Adrenal gland (tissue), 12 donors: ENCODE data around the gene PGBD5. TPM values are rescaled to one million over a fixed set of nuclear protein-coding genes. Genes with fewer than 3 reads are reported as not detected.
A peak's percentile ranks its signal among the peaks of the same experiment; 100 is the strongest.

Experiments used
- DNase-seq, 7 donors: peaks; one replicate each; pipeline ENCODE4 v3.0.0-alpha.2; 2019 to 2020
- H3K27ac ChIP-seq, 5 donors: fragments of 200-600 bp; sonication (generic) in 4 of 5; 1 replicate in 3 of 5; 2 replicates in 2 of 5; pipeline versions ENCODE4 v1.5.1 to v1.8.0; 2016 to 2020; ENCODE audit warnings: mild to moderate bottlenecking in 1 of 5
- H3K27me3 ChIP-seq: fragments of 200-600 bp; 2 replicates; pipeline ENCODE4 v1.8.0; 2021
- H3K36me3 ChIP-seq, 2 donors: fragments of 200-600 bp; replicated peaks in 1 of 2; 1 replicate in 1 of 2; 2 replicates in 1 of 2; pipeline versions ENCODE4 v1.5.1 to v1.8.0; 2018 to 2022
- H3K4me1 ChIP-seq, 2 donors: fragments of 200-600 bp; replicated peaks in 1 of 2; 1 replicate in 1 of 2; 2 replicates in 1 of 2; pipeline versions ENCODE4 v1.5.1 to v1.8.0; 2018 to 2021
- H3K4me3 ChIP-seq, 4 donors: fragments of 200-600 bp; sonication (generic) in 3 of 4; one replicate each; pipeline ENCODE4 v1.5.1; 2016 to 2018
- H3K9me3 ChIP-seq, 3 donors: fragments of 200-600 bp; sonication (generic) in 1 of 3; replicated peaks in 1 of 3; 1 replicate in 2 of 3; 2 replicates in 1 of 3; pipeline versions ENCODE4 v1.5.1 to v1.8.0; 2016 to 2021
- CTCF ChIP-seq, 6 experiments: fragments of 450-650 bp in 4 of 6; fragments of 200-600 bp in 2 of 6; sonication (generic) in 1 of 6; IDR thresholded peaks; 1 replicate in 5 of 6; 2 replicates in 1 of 6; pipeline versions ENCODE4 v1.5.1 to v1.8.0; 2016 to 2021; ENCODE audit warnings: antibody characterized with exemption in 6 of 6, mild to moderate bottlenecking in 2 of 6, moderate library complexity in 1 of 6
- POLR2A ChIP-seq, 2 donors: fragments of 450-650 bp; IDR thresholded peaks; one replicate each; pipeline ENCODE4 v1.6.1; 2017; ENCODE audit warnings: antibody characterized with exemption in 2 of 2, mild to moderate bottlenecking in 2 of 2, moderate library complexity in 1 of 2
- WGBS, 4 donors: extraction: QIAGEN DNeasy Blood & Tissue Kit in 2 of 4; methylation state at CpG; one replicate each; pipeline versions ENCODE4 v1.1.5 to v1.1.7; 2013 to 2017; 5-methylcytosine and 5-hydroxymethylcytosine counted together
- intact Hi-C, 2 donors: fragments of 100-400 bp; cut with DNase I; formaldehyde crosslinking; loops; one replicate each; pipeline versions ENCODE4 v1.14.1 to v1.15.0; 2022 to 2023
- polyA plus RNA-seq, 3 donors: library from polyadenylated mRNA; stranded (reverse); fragments of 200-250 nt in 2 of 3; fragments of 350-450 nt in 1 of 3; fragmentation: Illumina TruSeq in 1 of 3; extraction: RNeasy Lipid Tissue Mini Kit (QIAGEN cat#74804) in 1 of 3; gene quantifications; one replicate each; pipeline ENCODE4 v1.2.3, GENCODE V29; 2013 to 2014
- total RNA-seq, 9 donors: library from RNA; depleted of rRNA in 4 of 9; stranded (reverse); fragments of >200 nt in 4 of 9; fragments of 120-200 nt in 1 of 9; fragmentation: NEBNext Ultra II Directional in 1 of 9; extraction: Animal tissue kit (Norgen Biotek cat#: 25700) in 1 of 9; gene quantifications; one replicate each; pipeline versions ENCODE4 v1.1.0 to v1.2.4, GENCODE V29; 2013 to 2023
- donor health status: healthy with polysubstance abuse.
- donor health status: Bipolar disorder and iron deficiency.
- donor health status: DM: yes; HTN: yes; CAD: no.
- donor health status: DM: no; HTN: no; CAD: no.
- donor health status: DM: no; HTN: no; CAD: no.
- donor health status: DM: yes; HTN: yes; CAD: no.

Gene PGBD5
- total and polyA plus RNA-seq, 12 donors: 1.5 to 27.9 (median 9.9) TPM

- Histone ChIP-seq H3K9me3 (no peaks in the 10 kb centered on the region), H3K36me3 (peaks cover 0 to 52% of the 10 kb centered on the region in 2 donors), H3K27ac (no peak overlapping the region), H3K4me1 (no peaks in the 10 kb centered on the region), H3K27me3 (no peaks in the 10 kb centered on the region), H3K4me3 (no peak overlapping the region)
- WGBS, 4 donors: 92 to 98% (median 93%) methylated on average over 5 of the region's 5 CpGs
- intact Hi-C loops: no loop called here
- TF ChIP-seq CTCF (IDR thresholded peaks at IDR 0.05) (no peak), POLR2A (IDR thresholded peaks at IDR 0.05) (no peak)
- peak in 3 of 7 donors; percentile 1 to 41 (median 4) for DNase-seq
These were observed 149.7 kb downstream of the PGBD5 start for GRCh38 chr1:230276401-230276800.

GRCh38 chr1:230274254-230274653, 151.9 kb downstream of the PGBD5 start:
- H3K4me3 ChIP-seq: no peak overlapping the region
- TF ChIP-seq CTCF (IDR thresholded peaks at IDR 0.05) (no peak), POLR2A (IDR thresholded peaks at IDR 0.05) (no peak)
- 68 to 86% (median 77%) methylated on average over 15 of the region's 15 CpGs for WGBS, 4 donors
- peaks cover 0 to 35% of the 10 kb centered on the region in 2 donors for H3K36me3 ChIP-seq
- peaks cover 0 to 19% of the 10 kb centered on the region in 2 donors for H3K4me1 ChIP-seq
- no peaks in the 10 kb centered on the region for H3K9me3 ChIP-seq
- intact Hi-C loops: no loop called here
- H3K27me3 ChIP-seq: no peaks in the 10 kb centered on the region
- peak in 2 of 7 donors; percentile 8 to 51 for DNase-seq
- H3K27ac ChIP-seq: no peak overlapping the region

- Histone ChIP-seq H3K9me3 (no peaks in the 10 kb centered on the region), H3K27ac (no peak overlapping the region), H3K27me3 (no peaks in the 10 kb centered on the region), H3K36me3 (peaks cover 0 to 32% of the 10 kb centered on the region in 2 donors), H3K4me1 (peaks cover 0 to 24% of the 10 kb centered on the region in 2 donors), H3K4me3 (no peak overlapping the region)
- intact Hi-C loops: no loop called here
- DNase-seq: peak in 2 of 7 donors; percentile 3 to 35
- WGBS, 4 donors: 78 to 100% (median 81%) methylated on average over 6 to 7 of the region's 7 CpGs
- TF ChIP-seq POLR2A (IDR thresholded peaks at IDR 0.05) (no peak), CTCF (IDR thresholded peaks at IDR 0.05) (no peak)
These were observed 152.9 kb downstream of the PGBD5 start for GRCh38 chr1:230273141-230273710.

GRCh38 chr1:230272557-230272956, 153.6 kb downstream of the PGBD5 start:
- 91 to 97% (median 95%) methylated on average over 9 of the region's 9 CpGs for WGBS, 4 donors
- intact Hi-C loops: no loop called here
- H3K36me3 ChIP-seq: peaks cover 0 to 31% of the 10 kb centered on the region in 2 donors
- H3K27ac ChIP-seq: no peak overlapping the region
- no peaks in the 10 kb centered on the region for H3K9me3 ChIP-seq
- H3K4me3 ChIP-seq: no peak overlapping the region
- H3K27me3 ChIP-seq: no peaks in the 10 kb centered on the region
- peak in 2 of 7 donors; percentile 3 to 40 for DNase-seq
- H3K4me1 ChIP-seq: peaks cover 0 to 24% of the 10 kb centered on the region in 2 donors
- no peak for TF ChIP-seq CTCF (IDR thresholded peaks at IDR 0.05)
- no peak for TF ChIP-seq POLR2A (IDR thresholded peaks at IDR 0.05)
